ENCODE measurements around the gene LRPPRC.
A peak's percentile ranks its signal among the peaks of the same experiment; 100 is the strongest.

Gene LRPPRC

DNA sequence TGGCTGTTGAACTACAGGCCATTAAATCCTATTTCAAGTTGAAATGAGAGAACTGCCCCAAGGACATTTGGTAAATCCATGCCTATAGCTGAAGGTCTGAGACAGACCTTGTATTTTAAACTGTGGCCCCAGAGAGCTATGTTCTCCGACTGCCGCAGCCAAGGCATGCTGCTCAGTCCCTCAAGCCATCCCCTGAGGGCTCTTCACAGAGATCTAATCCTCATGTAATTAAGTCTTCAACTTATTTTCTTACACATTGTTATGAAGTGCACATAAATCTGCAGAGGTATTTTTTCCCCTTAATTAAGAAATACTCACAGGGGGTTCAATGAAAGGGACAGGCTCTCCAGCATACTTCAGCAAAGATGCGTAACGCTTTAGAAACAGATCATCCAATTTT is 106.4 kb downstream of the LRPPRC start:
- Histone ChIP-seq H3K4me2 (ENCODE audit: low read length) (no peak overlapping the region), H2AFZ (no peak overlapping the region), H3K4me1 (no peaks in the 10 kb centered on the region), H3K27ac (no peak overlapping the region), H3K36me3 (ENCODE audit: control insufficient read depth, insufficient read depth, low read length) (no peaks in the 10 kb centered on the region), H3K9me3 (ENCODE audit: control insufficient read depth, low read length) (no peaks in the 10 kb centered on the region), H3K9ac (no peak overlapping the region), H3K79me2 (no peaks in the 10 kb centered on the region), H3K4me3 (ENCODE audit: low read depth, low read length) (no peak overlapping the region), H3K27me3 (ENCODE audit: control insufficient read depth, insufficient read depth, low read length) (no peaks in the 10 kb centered on the region)
- TF ChIP-seq, protein P1, sequence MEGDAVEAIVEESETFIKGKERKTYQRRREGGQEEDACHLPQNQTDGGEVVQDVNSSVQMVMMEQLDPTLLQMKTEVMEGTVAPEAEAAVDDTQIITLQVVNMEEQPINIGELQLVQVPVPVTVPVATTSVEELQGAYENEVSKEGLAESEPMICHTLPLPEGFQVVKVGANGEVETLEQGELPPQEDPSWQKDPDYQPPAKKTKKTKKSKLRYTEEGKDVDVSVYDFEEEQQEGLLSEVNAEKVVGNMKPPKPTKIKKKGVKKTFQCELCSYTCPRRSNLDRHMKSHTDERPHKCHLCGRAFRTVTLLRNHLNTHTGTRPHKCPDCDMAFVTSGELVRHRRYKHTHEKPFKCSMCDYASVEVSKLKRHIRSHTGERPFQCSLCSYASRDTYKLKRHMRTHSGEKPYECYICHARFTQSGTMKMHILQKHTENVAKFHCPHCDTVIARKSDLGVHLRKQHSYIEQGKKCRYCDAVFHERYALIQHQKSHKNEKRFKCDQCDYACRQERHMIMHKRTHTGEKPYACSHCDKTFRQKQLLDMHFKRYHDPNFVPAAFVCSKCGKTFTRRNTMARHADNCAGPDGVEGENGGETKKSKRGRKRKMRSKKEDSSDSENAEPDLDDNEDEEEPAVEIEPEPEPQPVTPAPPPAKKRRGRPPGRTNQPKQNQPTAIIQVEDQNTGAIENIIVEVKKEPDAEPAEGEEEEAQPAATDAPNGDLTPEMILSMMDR (IDR thresholded peaks at IDR 0.05) = no peak

DNA sequence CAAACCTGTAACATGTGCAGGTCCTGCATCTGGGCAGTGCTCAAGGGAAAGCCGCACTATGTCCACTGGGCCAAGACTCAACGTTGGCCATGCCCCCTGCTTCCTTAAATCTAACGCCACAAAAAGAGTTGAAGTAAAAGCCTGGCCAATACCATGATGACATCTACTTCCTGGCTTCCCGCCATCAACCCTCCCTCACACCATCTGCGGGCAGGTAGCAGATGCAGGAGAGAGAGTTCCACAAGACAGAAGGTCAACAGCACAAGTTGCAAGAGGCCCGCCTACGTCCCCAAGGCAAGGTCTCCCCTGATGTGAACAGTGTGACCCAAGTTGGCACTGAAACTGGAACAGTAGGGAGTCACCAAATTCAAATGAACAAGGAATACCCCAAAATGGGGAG is 108.6 kb downstream of the LRPPRC start:
- Histone ChIP-seq H3K27ac (no peak overlapping the region), H3K9ac (no peak overlapping the region), H3K4me2 (ENCODE audit: low read length) (no peak overlapping the region), H3K9me3 (ENCODE audit: control insufficient read depth, low read length) (no peaks in the 10 kb centered on the region), H2AFZ (no peak overlapping the region), H3K79me2 (no peaks in the 10 kb centered on the region), H3K4me1 (peaks cover 6% of the 10 kb centered on the region), H3K36me3 (ENCODE audit: control insufficient read depth, insufficient read depth, low read length) (no peaks in the 10 kb centered on the region), H3K4me3 (ENCODE audit: low read depth, low read length) (no peak overlapping the region), H3K27me3 (ENCODE audit: control insufficient read depth, insufficient read depth, low read length) (no peaks in the 10 kb centered on the region)
- TF ChIP-seq, protein P1 (IDR thresholded peaks at IDR 0.05) = no peak

DNA sequence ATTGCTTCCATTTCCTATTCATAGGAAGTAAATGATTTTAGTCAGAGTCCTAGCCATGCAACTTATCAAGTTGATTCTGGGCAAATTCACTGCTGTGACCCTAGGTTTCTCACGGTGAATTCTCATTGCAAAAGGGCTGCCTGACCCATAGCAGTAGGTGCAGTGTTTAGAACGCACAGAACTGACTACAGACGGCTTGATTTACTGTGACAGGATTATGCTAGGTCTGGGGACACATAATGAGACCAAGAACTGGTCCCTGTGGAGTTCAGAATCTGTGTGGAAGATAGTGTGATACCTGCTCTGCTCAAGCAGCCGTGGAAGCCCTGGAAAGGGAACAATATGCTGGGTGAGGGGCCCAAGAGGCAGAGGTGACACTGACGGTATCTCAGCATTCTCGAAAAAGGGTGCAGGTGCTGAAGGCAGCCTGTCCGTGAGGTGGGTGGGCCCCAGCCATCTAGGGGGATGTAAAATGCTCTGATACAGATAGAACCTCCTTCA is 110.6 kb downstream of the LRPPRC start:
- Histone ChIP-seq H3K79me2 (no peaks in the 10 kb centered on the region), H3K4me1 (peaks cover 9% of the 10 kb centered on the region), H3K9ac (no peak overlapping the region), H3K36me3 (ENCODE audit: control insufficient read depth, insufficient read depth, low read length) (no peaks in the 10 kb centered on the region), H3K4me2 (ENCODE audit: low read length) (no peak overlapping the region), H3K27ac (no peak overlapping the region), H3K4me3 (ENCODE audit: low read depth, low read length) (no peak overlapping the region), H2AFZ (no peak overlapping the region), H3K27me3 (ENCODE audit: control insufficient read depth, insufficient read depth, low read length) (no peaks in the 10 kb centered on the region), H3K9me3 (ENCODE audit: control insufficient read depth, low read length) (no peaks in the 10 kb centered on the region)
- TF ChIP-seq, protein P1 (IDR thresholded peaks at IDR 0.05) = no peak

DNA sequence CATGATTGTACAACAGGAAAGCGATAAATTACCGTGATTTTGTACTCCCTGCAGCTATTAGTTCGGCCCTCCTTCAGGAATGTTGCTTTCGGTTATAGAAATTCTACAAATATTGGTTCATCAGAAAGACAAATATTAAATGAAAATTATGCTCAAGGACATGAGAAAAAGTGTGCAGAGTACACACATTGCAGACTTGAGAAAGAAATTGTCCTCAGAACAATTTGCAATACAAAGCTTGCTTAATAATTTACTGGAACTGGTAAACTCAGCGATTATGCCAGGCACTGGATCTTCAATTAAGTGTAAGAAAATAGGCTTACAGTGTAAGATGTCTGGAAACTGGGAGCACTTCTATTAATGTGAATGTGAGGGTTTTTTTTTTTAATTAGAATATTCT is 111.1 kb downstream of the LRPPRC start:
- Histone ChIP-seq H2AFZ (no peak overlapping the region), H3K79me2 (no peaks in the 10 kb centered on the region), H3K9ac (no peak overlapping the region), H3K4me3 (ENCODE audit: low read depth, low read length) (no peak overlapping the region), H3K27me3 (ENCODE audit: control insufficient read depth, insufficient read depth, low read length) (no peaks in the 10 kb centered on the region), H3K4me2 (ENCODE audit: low read length) (no peak overlapping the region), H3K27ac (no peak overlapping the region), H3K4me1 (peaks cover 9% of the 10 kb centered on the region), H3K9me3 (ENCODE audit: control insufficient read depth, low read length) (no peaks in the 10 kb centered on the region), H3K36me3 (ENCODE audit: control insufficient read depth, insufficient read depth, low read length) (no peaks in the 10 kb centered on the region)
- TF ChIP-seq, protein P1 (IDR thresholded peaks at IDR 0.05) = no peak

DNA sequence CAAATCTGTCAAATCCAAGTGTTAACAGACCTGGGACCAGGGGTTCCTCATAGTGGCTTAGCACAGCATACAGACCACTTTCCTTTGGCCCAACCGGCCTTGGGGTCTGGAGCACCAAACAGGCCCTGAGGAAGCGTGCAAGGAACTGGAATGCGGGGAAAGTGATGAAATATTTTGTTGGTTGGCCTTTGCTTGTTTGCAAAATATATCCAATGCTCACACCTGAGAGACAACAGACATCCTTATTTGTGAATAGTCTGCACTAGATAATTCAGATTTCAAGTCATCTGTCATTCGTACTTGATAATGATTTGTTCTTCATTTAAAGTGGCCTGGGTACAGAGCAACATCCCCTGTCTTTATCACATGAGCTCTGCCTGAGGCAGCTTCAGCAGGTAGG is 113.5 kb downstream of the LRPPRC start:
- Histone ChIP-seq H2AFZ (peak overlapping the region; percentile 29), H3K9ac (no peak overlapping the region), H3K36me3 (ENCODE audit: control insufficient read depth, insufficient read depth, low read length) (no peaks in the 10 kb centered on the region), H3K9me3 (ENCODE audit: control insufficient read depth, low read length) (no peaks in the 10 kb centered on the region), H3K79me2 (no peaks in the 10 kb centered on the region), H3K27ac (peak overlapping the region; percentile 8), H3K4me3 (ENCODE audit: low read depth, low read length) (no peak overlapping the region), H3K27me3 (ENCODE audit: control insufficient read depth, insufficient read depth, low read length) (no peaks in the 10 kb centered on the region), H3K4me1 (peaks cover 9% of the 10 kb centered on the region), H3K4me2 (ENCODE audit: low read length) (no peak overlapping the region)
- TF ChIP-seq, protein P1 (IDR thresholded peaks at IDR 0.05) = no peak

All from parathyroid adenoma (tissue), 2 donors.